GM12872 (cell line): Measurements from ENCODE around the gene TLX2.

Source experiments
- TF ChIP-seq, protein P1 (sequence below): IDR thresholded peaks from 3 replicates; pipeline ENCODE4 v1.5.1; 2011; ENCODE audit warnings: low read depth, mild to moderate bottlenecking, low read length, moderate library complexity; ENCODE audit not compliant: insufficient read depth

TLX2 gene

DNA sequence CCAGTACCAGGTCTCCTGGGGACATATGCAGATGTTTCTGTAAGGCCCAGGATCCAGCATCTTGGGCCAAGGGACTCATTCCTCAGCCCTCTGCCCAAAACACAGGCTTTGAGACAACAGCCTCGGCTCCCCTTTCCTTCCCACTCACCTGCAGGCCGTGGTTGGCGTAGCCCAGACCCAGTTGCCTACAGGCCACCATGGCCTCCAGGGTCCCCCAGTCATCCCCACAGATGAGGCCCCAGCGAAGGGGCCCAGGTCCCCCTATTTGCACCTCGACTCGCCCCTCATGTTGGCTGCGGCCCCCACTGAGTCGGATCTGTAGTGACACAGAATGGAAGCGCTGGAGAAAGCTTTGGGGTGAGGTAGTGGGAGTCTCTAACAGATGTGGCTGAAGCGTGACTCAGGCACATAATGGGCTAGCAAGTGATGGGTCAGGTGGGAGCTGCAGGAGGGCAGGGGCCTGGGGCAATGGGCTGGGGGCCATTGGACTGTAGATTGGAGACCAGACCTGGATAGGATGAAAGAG, 21.3 kb downstream of the TLX2 start:
- TF ChIP-seq, protein P1, sequence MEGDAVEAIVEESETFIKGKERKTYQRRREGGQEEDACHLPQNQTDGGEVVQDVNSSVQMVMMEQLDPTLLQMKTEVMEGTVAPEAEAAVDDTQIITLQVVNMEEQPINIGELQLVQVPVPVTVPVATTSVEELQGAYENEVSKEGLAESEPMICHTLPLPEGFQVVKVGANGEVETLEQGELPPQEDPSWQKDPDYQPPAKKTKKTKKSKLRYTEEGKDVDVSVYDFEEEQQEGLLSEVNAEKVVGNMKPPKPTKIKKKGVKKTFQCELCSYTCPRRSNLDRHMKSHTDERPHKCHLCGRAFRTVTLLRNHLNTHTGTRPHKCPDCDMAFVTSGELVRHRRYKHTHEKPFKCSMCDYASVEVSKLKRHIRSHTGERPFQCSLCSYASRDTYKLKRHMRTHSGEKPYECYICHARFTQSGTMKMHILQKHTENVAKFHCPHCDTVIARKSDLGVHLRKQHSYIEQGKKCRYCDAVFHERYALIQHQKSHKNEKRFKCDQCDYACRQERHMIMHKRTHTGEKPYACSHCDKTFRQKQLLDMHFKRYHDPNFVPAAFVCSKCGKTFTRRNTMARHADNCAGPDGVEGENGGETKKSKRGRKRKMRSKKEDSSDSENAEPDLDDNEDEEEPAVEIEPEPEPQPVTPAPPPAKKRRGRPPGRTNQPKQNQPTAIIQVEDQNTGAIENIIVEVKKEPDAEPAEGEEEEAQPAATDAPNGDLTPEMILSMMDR: no peak

DNA sequence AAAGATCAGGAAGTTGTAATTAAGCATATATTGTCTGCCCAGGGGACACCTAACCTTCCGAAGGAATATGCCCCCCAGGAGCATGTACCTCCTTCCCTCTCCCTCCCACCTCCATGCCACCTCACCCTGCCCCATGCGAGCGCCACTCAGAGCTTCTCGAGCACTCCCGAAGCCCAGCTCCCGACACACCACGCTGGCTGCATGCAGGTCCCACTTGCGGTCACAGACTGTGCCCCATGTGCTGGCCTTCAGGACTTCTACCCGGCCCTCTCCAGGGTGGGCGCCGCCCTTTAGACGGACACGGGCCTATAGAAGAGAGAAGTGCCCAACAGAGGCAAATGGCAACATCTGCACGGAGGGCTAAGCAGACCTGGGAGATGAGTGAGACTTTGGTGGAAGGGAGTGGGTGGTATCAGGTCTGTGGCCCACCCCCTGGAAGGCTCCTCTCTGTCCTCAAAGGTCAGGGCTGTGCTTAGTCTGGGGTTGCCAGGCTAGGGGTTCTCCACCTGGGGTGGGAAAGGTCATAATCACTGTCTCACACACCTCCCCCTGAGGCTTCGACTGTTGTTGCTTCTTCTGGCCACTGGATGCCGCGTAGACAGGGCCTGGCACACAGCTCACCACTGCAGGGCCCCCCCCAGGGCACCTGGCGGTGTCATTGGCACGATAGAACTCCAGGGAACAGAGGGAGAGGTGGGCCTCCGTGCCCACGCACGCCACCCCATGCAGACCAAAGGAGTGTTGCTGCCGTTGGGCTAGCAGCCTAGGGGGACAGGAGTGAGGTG, 22.1 kb downstream of the TLX2 start:
- TF ChIP-seq, protein P1: no peak

GRCh38 chr2:74537140-74537539, 22.9 kb downstream of the TLX2 start:
- TF ChIP-seq, protein P1: no peak

GRCh38 chr2:74538881-74539339, 24.7 kb downstream of the TLX2 start:
- TF ChIP-seq, protein P1: no peak

GRCh38 chr2:74540291-74540690, 26.0 kb downstream of the TLX2 start:
- TF ChIP-seq, protein P1: no peak

DNA sequence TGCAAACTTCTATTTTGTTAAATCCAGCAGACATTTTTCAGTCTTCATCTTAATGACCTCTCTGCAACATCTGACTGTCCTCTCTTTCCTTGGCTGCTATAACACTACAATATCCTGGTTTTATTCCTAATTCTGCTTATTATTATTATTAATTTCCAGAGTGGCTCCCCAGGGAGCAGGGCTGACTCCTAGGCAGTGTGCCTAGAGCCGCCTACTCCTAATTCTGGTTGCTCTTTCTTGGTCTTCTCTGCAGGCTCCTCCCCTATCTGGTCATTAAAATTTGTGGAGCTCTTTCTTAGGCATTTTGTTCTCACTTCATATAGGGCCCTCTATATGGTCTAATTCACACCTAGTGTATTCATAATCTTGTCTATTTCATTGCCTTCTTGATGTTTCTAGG, 28.7 kb downstream of the TLX2 start:
- TF ChIP-seq, protein P1: no peak

GRCh38 chr2:74544634-74545033, 30.4 kb downstream of the TLX2 start:
- TF ChIP-seq, protein P1: peak; percentile 36; the same call in 2 of the 3 replicates
